GM19099 (cell line): ENCODE data around the gene TTC13.

Source experiments
- POLR2A ChIP-seq: IDR thresholded peaks from 3 replicates; pipeline ENCODE4 v1.6.1; 2011; ENCODE audit warnings: low read depth; ENCODE audit not compliant: insufficient read length; ENCODE audit errors: extremely low read depth

The TTC13 gene

GRCh38 chr1:230972855-230973271 is 5.8 kb downstream of the TTC13 start:
- no peak for TF ChIP-seq POLR2A

GRCh38 chr1:230971771-230972170 is 6.9 kb downstream of the TTC13 start:
- no peak for TF ChIP-seq POLR2A

GRCh38 chr1:230970432-230970831 is 8.2 kb downstream of the TTC13 start:
- TF ChIP-seq POLR2A: no peak

DNA sequence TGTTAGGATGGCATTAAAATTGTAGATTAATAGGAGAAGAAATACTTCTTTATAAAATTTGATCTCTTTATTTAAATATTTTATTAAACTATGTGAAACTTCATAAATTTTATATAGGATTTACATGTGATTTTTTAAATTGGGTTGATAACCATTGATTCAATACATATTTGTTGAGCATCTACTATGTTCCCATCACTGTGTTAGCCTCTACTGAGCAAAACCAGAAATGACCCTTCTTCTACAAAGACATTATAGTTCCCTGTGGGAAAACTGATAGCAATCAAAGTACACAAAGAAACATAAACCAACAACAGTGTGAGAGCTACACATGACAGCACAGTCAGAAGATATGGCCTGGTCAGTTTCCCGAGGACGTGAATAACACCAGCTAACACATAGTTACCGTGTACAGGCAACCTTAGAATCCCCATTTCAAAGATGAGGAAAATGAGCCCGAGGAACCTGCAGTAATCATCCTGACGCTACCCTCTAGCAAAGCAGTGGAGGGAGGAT is 12.2 kb downstream of the TTC13 start:
- no peak for TF ChIP-seq POLR2A

- TF ChIP-seq POLR2A: no peak
Observed at GRCh38 chr1:230965535-230965934, 13.1 kb downstream of the TTC13 start.

DNA sequence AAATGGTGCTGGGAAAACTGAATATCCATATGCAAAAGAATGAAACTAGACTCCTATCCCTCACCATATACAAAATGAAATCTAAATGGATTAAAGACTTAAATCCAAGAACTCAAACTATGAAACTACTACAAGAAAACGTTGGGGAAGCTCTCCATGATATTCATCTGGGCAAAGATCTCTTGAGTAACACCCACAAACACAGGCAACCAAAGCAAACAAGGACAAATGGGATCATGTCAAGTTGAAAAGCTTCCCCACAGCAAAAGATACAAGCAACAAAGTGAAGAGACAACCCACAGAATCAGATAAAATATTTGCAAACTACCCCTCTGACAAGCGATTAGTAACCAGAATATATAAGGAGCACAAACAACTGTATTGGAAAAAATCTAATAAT is 13.8 kb downstream of the TTC13 start:
- no peak for TF ChIP-seq POLR2A

DNA sequence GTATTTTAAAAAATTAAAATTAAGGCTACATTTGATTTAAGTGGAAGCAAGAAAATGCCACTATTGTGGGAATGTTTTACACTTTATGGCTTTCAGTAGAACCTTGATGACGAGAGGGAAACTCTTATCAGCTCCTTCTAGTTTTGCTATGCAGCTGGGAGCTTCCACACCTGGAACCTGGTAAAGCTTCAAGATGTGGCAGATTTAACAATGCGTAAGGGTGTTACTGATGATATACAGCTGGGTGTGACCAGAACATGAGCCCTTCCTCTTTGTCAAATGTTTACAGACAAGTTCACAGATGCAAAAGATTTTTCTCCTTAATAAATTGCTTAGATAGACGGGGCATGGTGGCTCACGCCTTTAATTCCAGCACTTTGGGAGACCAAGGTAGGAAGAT is 20.3 kb downstream of the TTC13 start:
- no peak for TF ChIP-seq POLR2A

GRCh38 chr1:230957580-230957989 is 21.1 kb downstream of the TTC13 start:
- TF ChIP-seq POLR2A: no peak

- TF ChIP-seq POLR2A: no peak
Observed at GRCh38 chr1:230950404-230950803, 28.3 kb downstream of the TTC13 start.

- TF ChIP-seq POLR2A: no peak
Observed at GRCh38 chr1:230948903-230949302, 29.8 kb downstream of the TTC13 start.

DNA sequence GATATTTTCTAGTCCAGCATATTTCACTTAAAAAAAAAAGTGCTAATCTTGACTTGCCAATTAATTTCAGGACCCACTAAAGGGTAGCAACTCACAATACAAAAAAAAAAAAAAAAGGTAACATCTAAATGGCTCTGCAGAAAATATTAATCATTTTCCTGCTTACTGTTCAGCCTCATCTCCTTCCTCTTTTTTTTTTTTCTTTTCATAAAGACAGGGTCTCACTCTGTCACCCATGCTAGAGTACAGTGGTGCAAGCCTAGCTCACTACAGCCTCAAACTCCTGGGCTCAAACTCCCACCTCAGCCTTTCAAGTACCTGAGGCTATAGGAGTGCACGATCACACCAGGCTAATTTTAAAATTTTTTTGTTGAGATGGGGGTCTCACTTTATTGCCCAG is 30.4 kb downstream of the TTC13 start:
- no peak for TF ChIP-seq POLR2A

- TF ChIP-seq POLR2A: no peak
Observed at GRCh38 chr1:230943048-230943593, 35.5 kb downstream of the TTC13 start.

DNA sequence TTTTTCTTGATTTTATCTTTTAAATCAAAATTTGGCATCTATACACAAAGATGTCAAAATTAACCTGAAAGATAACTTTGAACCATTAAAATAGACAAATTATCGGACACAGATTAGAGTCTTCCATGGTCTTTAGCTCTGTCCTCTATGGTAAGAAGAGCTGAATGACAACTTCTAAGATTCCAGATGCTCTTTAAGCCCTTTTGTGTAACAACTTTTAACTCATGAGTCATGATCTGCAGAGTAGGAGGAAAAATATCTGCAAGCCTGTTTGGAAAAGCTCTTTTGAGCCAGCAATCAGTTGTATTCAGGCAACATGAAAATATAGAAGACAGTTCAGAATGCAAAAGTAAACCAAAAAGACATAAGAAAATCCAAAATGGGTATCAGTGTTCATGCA is 37.8 kb downstream of the TTC13 start:
- no peak for TF ChIP-seq POLR2A

GRCh38 chr1:230939806-230940489 is 38.7 kb downstream of the TTC13 start:
- no peak for TF ChIP-seq POLR2A

- no peak for TF ChIP-seq POLR2A
Observed at GRCh38 chr1:230938924-230939368, 39.7 kb downstream of the TTC13 start.

GRCh38 chr1:230937371-230937770 is 41.3 kb downstream of the TTC13 start:
- no peak for TF ChIP-seq POLR2A
